GM12878 (cell line): ENCODE data around the gene PLXNB3. TPM values are rescaled to one million over a fixed set of nuclear protein-coding genes. Genes with fewer than 3 reads are reported as not detected.

ENCODE experiments used
- ATAC-seq: fragments of 200-7000 bp; cut with Tn5 transposase; 3 replicates; pipeline ENCODE4 v1.9.1; 2020; ENCODE audit warnings: mild to moderate bottlenecking, moderate library complexity
- BruUV-seq: library from RNA; stranded (reverse); fragments of 400-500 nt; replicated peaks from 2 replicates; lab custom pipeline; 2021; lab: Mats Ljungman, UMichigan
- CTCF ChIA-PET: fragments of 300-600 bp; sonication (Branson Sonifier 250); formaldehyde crosslinking; extraction: SDS; loops from one replicate; lab custom pipeline; 2021; ENCODE audit warnings: inconsistent platforms; lab: Yijun Ruan, JAX
- POLR2A ChIA-PET: fragments of 350-600 bp; formaldehyde crosslinking; extraction: SDS; loops from one replicate; lab custom pipeline; 2021; ENCODE audit warnings: inconsistent platforms; lab: Charles Lee
- RAD21 ChIA-PET: fragments of 300-600 bp; sonication (Branson Sonifier 250); formaldehyde crosslinking; loops from one replicate; lab custom pipeline; 2023; ENCODE audit warnings: antibody characterized with exemption; ENCODE audit not compliant: unreplicated experiment; lab: Charles Lee
- SMC1A ChIA-PET: fragments of 300-600 bp; sonication (Branson Sonifier 250); formaldehyde crosslinking; loops from one replicate; lab custom pipeline; 2023; ENCODE audit not compliant: unreplicated experiment, uncharacterized antibody; lab: Charles Lee
- DNase-seq: peaks from one replicate; pipeline ENCODE4 v3.0.0-alpha.2; 2011; ENCODE audit warnings: low read depth, low spot score
- FAIRE-seq: peaks from 3 replicates; lab custom pipeline; 2011; peaks lifted over from hg19 to GRCh38; lab: Jason Lieb, UNC
- H2AFZ ChIP-seq: 2 replicates; pipeline ENCODE4 v1.6.0; 2011; ENCODE audit warnings: low read depth, low read length, control low read depth; ENCODE audit not compliant: control insufficient read depth
- H3K27ac ChIP-seq: 2 replicates; pipeline ENCODE4 v1.5.1; 2011; ENCODE audit warnings: control low read depth; ENCODE audit not compliant: control insufficient read depth, insufficient read depth
- H3K27me3 ChIP-seq, 2 experiments: replicated peaks in 1 of 2; 2 replicates each; pipeline versions ENCODE4 v1.6.0 to v1.6.1; 2011; ENCODE audit warnings: low read length in 1 of 2; ENCODE audit not compliant: control insufficient read depth in 2 of 2, insufficient read depth in 2 of 2
- H3K36me3 ChIP-seq, 2 experiments: 2 replicates each; pipeline ENCODE4 v1.5.1; 2011; ENCODE audit warnings: low read length in 1 of 2; ENCODE audit not compliant: control insufficient read depth in 2 of 2, insufficient read depth in 2 of 2
- H3K4me1 ChIP-seq: 2 replicates; pipeline ENCODE4 v1.6.1; 2011; ENCODE audit warnings: mild to moderate bottlenecking, low read length, moderate library complexity, mixed read lengths; ENCODE audit not compliant: control insufficient read depth, insufficient read depth
- H3K4me2 ChIP-seq: 2 replicates; pipeline ENCODE4 v1.6.0; 2011; ENCODE audit warnings: control low read depth; ENCODE audit not compliant: control insufficient read depth, insufficient read depth
- H3K4me3 ChIP-seq: fragments of 200-600 bp; sonication (generic); 2 replicates; pipeline ENCODE4 v1.5.1; 2016
- H3K79me2 ChIP-seq: 2 replicates; pipeline ENCODE4 v1.6.0; 2011; ENCODE audit warnings: low read length; ENCODE audit not compliant: control insufficient read depth, insufficient read depth
- H3K9ac ChIP-seq: 2 replicates; pipeline ENCODE4 v1.8.0; 2011; ENCODE audit warnings: low read length, control low read depth, mixed read lengths; ENCODE audit not compliant: control insufficient read depth, insufficient read depth
- H3K9me3 ChIP-seq: replicated peaks from 3 replicates; pipeline ENCODE4 v1.5.1; 2011; ENCODE audit warnings: mild to moderate bottlenecking, low read length; ENCODE audit not compliant: control insufficient read depth, insufficient read depth
- H4K20me1 ChIP-seq: 2 replicates; pipeline ENCODE4 v1.6.0; 2011; ENCODE audit not compliant: control insufficient read depth, insufficient read depth
- ASH2L ChIP-seq: fragments of 300-600, 200-600 bp; sonication (generic); IDR thresholded peaks from 2 replicates; pipeline ENCODE4 v1.6.1; 2017; ENCODE audit warnings: low read depth, mild to moderate bottlenecking, borderline replicate concordance
- CBX5 ChIP-seq: sonication (generic); IDR thresholded peaks from 2 replicates; pipeline ENCODE4 v1.6.1; 2016; ENCODE audit warnings: low read depth, moderate library complexity, mild to moderate bottlenecking, inconsistent platforms
- EGR1 ChIP-seq, 2 experiments: IDR thresholded peaks; 1 replicate in 1 of 2; 2 replicates in 1 of 2; pipeline ENCODE4 v1.6.1; 2011 to 2012; ENCODE audit warnings: low read depth in 2 of 2, low read length in 2 of 2, borderline replicate concordance in 1 of 2, mild to moderate bottlenecking in 1 of 2, moderate library complexity in 1 of 2
- FOXK2 ChIP-seq: fragments of 450-650 bp; IDR thresholded peaks from 2 replicates; pipeline ENCODE4 v1.6.1; 2017; ENCODE audit warnings: mild to moderate bottlenecking, moderate library complexity
- HDAC2 ChIP-seq: fragments of 200-600 bp; sonication (generic); IDR thresholded peaks from 2 replicates; pipeline ENCODE4 v1.6.1; 2017
- HSF1 ChIP-seq: fragments of 150-350 bp; IDR thresholded peaks from 2 replicates; pipeline ENCODE4 v1.6.1; 2014; ENCODE audit warnings: mild to moderate bottlenecking, low read depth, low read length
- IKZF1 ChIP-seq: fragments of 450-650 bp; conservative IDR thresholded peaks from 2 replicates; pipeline ENCODE4 v1.6.1; 2017; ENCODE audit warnings: antibody characterized with exemption, mild to moderate bottlenecking
- IKZF2 ChIP-seq, 2 experiments: fragments of 450-650 bp; IDR thresholded peaks; 2 replicates each; pipeline ENCODE4 v1.6.1; 2017; ENCODE audit warnings: mild to moderate bottlenecking in 2 of 2, moderate library complexity in 2 of 2
- KAT2A ChIP-seq: conservative IDR thresholded peaks from 2 replicates; pipeline ENCODE4 v1.6.1; 2011; ENCODE audit warnings: low read depth, low read length; ENCODE audit not compliant: control insufficient read depth
- PML ChIP-seq: IDR thresholded peaks from 2 replicates; pipeline ENCODE4 v1.6.1; 2012; ENCODE audit warnings: low read length, inconsistent platforms
- RAD51 ChIP-seq: fragments of 450-650 bp; IDR thresholded peaks from 2 replicates; pipeline ENCODE4 v1.6.1; 2016; ENCODE audit warnings: moderate library complexity, mild to moderate bottlenecking, inconsistent platforms
- RELA ChIP-seq: fragments of 450-650 bp; IDR thresholded peaks from 2 replicates; pipeline ENCODE4 v1.8.0; 2014; ENCODE audit warnings: borderline replicate concordance; ENCODE audit not compliant: partially characterized antibody
- SKIL ChIP-seq: fragments of 450-650 bp; IDR thresholded peaks from 2 replicates; pipeline ENCODE4 v1.6.1; 2017; ENCODE audit warnings: mild to moderate bottlenecking, low read depth, inconsistent platforms; ENCODE audit not compliant: poor library complexity, severe bottlenecking
- WRNIP1 ChIP-seq: IDR thresholded peaks from 2 replicates; pipeline ENCODE4 v1.6.1; 2011; ENCODE audit warnings: low read depth, low read length, improper control_type of control experiment, borderline replicate concordance
- ZNF622 ChIP-seq: fragments of 450-650 bp; IDR thresholded peaks from 2 replicates; pipeline ENCODE4 v1.6.1; 2017; ENCODE audit warnings: mild to moderate bottlenecking, inconsistent platforms
- WGBS: methylation state at CpG from one replicate; pipeline ENCODE4 v1.1.6; 2016; ENCODE audit warnings: low lambda C conversion rate; ENCODE audit not compliant: insufficient replicate concordance, insufficient coverage; ENCODE audit errors: missing lambda C conversion rate; 5-methylcytosine and 5-hydroxymethylcytosine counted together
- in situ Hi-C: fragments of 300-500 bp; cut with MboI; formaldehyde crosslinking; loops from 9 replicates; pipeline ENCODE4 v1.14.3; 2018; ENCODE audit warnings: mixed read lengths
- intact Hi-C: fragments of 100-400 bp; cut with micrococcal nuclease; formaldehyde crosslinking; loops from one replicate; pipeline ENCODE4 v1.14.2; 2022; ENCODE audit not compliant: unreplicated experiment
- polyA plus RNA-seq, 11 experiments: library from polyadenylated mRNA; depleted of rRNA in 4 of 11; unstranded in 6 of 11; stranded (reverse) in 5 of 11; fragments of >200 nt; fragmentation: Nextera tagmentation in 4 of 11; fragmentation: Illumina TruSeq in 1 of 11; extraction: Ambion mirVana in 4 of 11; extraction: Trizol in 1 of 11; gene quantifications; 1 replicate in 1 of 11; 2 replicates in 10 of 11; pipeline versions ENCODE4 v1.2.1 to v1.2.3, GENCODE V29; 2011 to 2016; ENCODE audit warnings: inconsistent platforms in 2 of 11, missing spikeins in 2 of 11, low read depth in 1 of 11
- total RNA-seq, 4 experiments: library from RNA; depleted of rRNA in 3 of 4; stranded (reverse); fragments of >200 nt in 3 of 4; fragmentation: Illumina TruSeq in 1 of 4; extraction: Trizol in 1 of 4; gene quantifications; 2 replicates each; pipeline versions ENCODE4 v1.2.1 to v1.2.3, GENCODE V29; 2013 to 2021
- TF ChIP-seq, protein P1 (sequence below): fragments of 150-350 bp; IDR thresholded peaks from 2 replicates; pipeline ENCODE4 v1.6.1; 2016; ENCODE audit warnings: low read depth, low read length

The PLXNB3 gene
- total and polyA plus RNA-seq, 10 of the 15 experiments (the other 5 are each of a cell fraction or from before 2014, with no cell fraction given), result 0.06 to 0.68 (median 0.19) TPM; not detected in 4

DNA sequence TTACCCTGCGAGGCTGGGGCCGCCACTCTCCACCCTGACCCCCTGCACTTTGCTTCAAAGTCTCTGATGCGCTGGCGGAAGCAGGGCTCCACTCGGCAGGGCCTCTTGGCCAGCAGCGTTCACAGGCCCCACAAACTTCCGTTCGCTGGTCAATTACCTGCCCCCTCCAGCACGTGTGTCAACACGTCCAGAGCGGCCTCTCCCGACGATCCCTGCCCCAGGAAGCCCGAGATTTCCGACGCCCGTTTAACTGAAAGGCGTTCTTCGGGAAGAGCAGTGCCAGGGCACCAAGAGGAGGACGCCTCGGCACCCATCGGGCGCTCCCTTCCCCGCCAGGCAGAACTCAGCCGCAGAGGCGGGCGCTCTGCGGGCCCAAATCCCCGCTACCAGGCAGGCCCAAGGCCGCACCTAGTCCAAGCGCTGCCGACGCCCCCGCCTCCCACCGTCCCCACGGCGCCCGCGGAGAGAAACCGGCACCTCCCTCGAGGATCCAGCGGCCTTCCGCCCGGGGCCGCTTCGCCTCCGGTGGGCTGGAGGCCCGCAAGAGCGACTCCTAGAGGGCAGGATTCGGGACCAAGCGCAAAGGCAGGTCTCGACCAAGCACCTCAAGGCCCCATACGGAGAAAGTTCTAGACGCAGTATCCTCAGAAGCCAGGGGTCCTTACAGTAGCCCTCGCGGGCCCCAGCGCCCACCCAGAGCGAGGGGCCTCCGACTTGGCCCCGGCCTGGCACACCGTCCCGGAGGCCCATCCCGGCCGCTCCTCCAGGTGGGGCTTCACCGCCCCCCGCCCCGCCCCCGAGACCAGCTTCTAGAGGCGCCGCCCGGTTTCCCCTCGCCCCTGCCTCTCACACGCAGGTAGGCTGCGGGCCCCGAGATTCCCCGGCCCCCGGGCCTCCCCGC is 40.4 kb upstream of the PLXNB3 start:
- Histone ChIP-seq H3K36me3 (peaks cover 4 to 6% of the 10 kb centered on the region in 2 experiments; a peak in 3 of 4 replicates), H3K27me3 (no peaks in the 10 kb centered on the region), H3K4me3 (peak overlapping the region; percentile 70), H3K9me3 (no peaks in the 10 kb centered on the region; the same call in 2 of the 3 replicates), H3K27ac (peak overlapping the region; percentile 41), H3K79me2 (peaks cover 17% of the 10 kb centered on the region), H3K4me2 (peak overlapping the region; percentile 32; the same call in 1 of the 2 replicates), H4K20me1 (no peaks in the 10 kb centered on the region), H3K4me1 (peaks cover 30% of the 10 kb centered on the region), H2AFZ (peak overlapping the region; percentile 52; the same call in 1 of the 2 replicates), H3K9ac (peak overlapping the region; percentile 60)
- SMC1A ChIA-PET, result no interaction called here
- intact Hi-C loops, result loop anchor here (5.0 kb wide), 1 partner anchor 204 kb away; the partner anchor contains the start of gene ARHGAP4
- no peak for DNase-seq
- 37% methylated on average over 63 of the region's 78 CpGs for WGBS
- no TSS peak for BruUV-seq
- RAD21 ChIA-PET, result interaction anchor here (0.6 to 1.3 kb wide), 2 partner anchors 36 to 37 kb away, joined by 3 to 4 read pairs; partner anchors contain the start of gene SLC6A8
- peak; percentile 51 for ATAC-seq
- in situ Hi-C loops, result no loop called here
- CTCF ChIA-PET, result no interaction called here
- peak; percentile 7 for FAIRE-seq
- POLR2A ChIA-PET, result no interaction called here
- no peak for TF ChIP-seq KAT2A
- TF ChIP-seq SKIL, result no peak
- peak in 1 of 2 experiments; percentile 70; a peak in 1 of 3 replicates for TF ChIP-seq EGR1 (IDR thresholded peaks at IDR 0.05; ENCODE audit: borderline replicate concordance in 1 of 2, low read depth in 2 of 2, low read length in 2 of 2)
- peak in 1 of 2 experiments; percentile 15; a peak in 1 of 4 replicates for TF ChIP-seq IKZF2 (IDR thresholded peaks at IDR 0.05)
- TF ChIP-seq WRNIP1, result no peak
- no peak for TF ChIP-seq RAD51
- peak; percentile 38; the same call in 1 of the 2 replicates for TF ChIP-seq IKZF1
- no peak for TF ChIP-seq HDAC2
- TF ChIP-seq ZNF622, result no peak
- no peak for TF ChIP-seq PML
- TF ChIP-seq FOXK2, result 0 out of 2 replicates have a peak, but pooled peaks have one; percentile 13
- TF ChIP-seq CBX5, result no peak
- TF ChIP-seq HSF1, result no peak
- no peak for TF ChIP-seq ASH2L
- TF ChIP-seq, protein P1, sequence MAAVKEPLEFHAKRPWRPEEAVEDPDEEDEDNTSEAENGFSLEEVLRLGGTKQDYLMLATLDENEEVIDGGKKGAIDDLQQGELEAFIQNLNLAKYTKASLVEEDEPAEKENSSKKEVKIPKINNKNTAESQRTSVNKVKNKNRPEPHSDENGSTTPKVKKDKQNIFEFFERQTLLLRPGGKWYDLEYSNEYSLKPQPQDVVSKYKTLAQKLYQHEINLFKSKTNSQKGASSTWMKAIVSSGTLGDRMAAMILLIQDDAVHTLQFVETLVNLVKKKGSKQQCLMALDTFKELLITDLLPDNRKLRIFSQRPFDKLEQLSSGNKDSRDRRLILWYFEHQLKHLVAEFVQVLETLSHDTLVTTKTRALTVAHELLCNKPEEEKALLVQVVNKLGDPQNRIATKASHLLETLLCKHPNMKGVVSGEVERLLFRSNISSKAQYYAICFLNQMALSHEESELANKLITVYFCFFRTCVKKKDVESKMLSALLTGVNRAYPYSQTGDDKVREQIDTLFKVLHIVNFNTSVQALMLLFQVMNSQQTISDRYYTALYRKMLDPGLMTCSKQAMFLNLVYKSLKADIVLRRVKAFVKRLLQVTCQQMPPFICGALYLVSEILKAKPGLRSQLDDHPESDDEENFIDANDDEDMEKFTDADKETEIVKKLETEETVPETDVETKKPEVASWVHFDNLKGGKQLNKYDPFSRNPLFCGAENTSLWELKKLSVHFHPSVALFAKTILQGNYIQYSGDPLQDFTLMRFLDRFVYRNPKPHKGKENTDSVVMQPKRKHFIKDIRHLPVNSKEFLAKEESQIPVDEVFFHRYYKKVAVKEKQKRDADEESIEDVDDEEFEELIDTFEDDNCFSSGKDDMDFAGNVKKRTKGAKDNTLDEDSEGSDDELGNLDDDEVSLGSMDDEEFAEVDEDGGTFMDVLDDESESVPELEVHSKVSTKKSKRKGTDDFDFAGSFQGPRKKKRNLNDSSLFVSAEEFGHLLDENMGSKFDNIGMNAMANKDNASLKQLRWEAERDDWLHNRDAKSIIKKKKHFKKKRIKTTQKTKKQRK, result no peak
- TF ChIP-seq RELA, result no peak
